Keratinocyte (primary cell): ENCODE measurements around the gene SFSWAP. TPM values are rescaled to one million over a fixed set of nuclear protein-coding genes. Genes with fewer than 3 reads are reported as not detected.

Source experiments
- DNase-seq: peaks from one replicate; pipeline ENCODE4 v3.0.0-alpha.2; 2011; ENCODE audit warnings: low read depth, missing footprints, low spot score
- FAIRE-seq: peaks from 2 replicates; lab custom pipeline; 2011; peaks lifted over from hg19 to GRCh38; lab: Jason Lieb, UNC
- H2AFZ ChIP-seq: 2 replicates; pipeline ENCODE4 v1.6.0; 2012; ENCODE audit warnings: low read length, control low read depth, inconsistent platforms; ENCODE audit not compliant: control insufficient read depth
- H3K27ac ChIP-seq: 2 replicates; pipeline ENCODE4 v1.5.1; 2011; ENCODE audit warnings: low read length; ENCODE audit not compliant: control insufficient read depth, insufficient read depth
- H3K27me3 ChIP-seq: 3 replicates; pipeline ENCODE4 v1.6.0; 2011; ENCODE audit warnings: low read length; ENCODE audit not compliant: control insufficient read depth, insufficient read depth; ENCODE audit errors: extremely low read depth
- H3K36me3 ChIP-seq, 2 experiments: 2 replicates in 1 of 2; 3 replicates in 1 of 2; pipeline ENCODE4 v1.5.1; 2011; ENCODE audit warnings: low read length in 2 of 2, mild to moderate bottlenecking in 1 of 2; ENCODE audit not compliant: control insufficient read depth in 2 of 2, insufficient read depth in 2 of 2; ENCODE audit errors: extremely low read depth in 1 of 2
- H3K4me1 ChIP-seq: 3 replicates; pipeline ENCODE4 v1.5.1; 2011; ENCODE audit warnings: low read length; ENCODE audit not compliant: control insufficient read depth, insufficient read depth; ENCODE audit errors: extremely low read depth
- H3K4me2 ChIP-seq: 3 replicates; pipeline ENCODE4 v1.6.0; 2011; ENCODE audit warnings: low read depth, low read length; ENCODE audit not compliant: control insufficient read depth, insufficient read depth; ENCODE audit errors: extremely low read depth
- H3K4me3 ChIP-seq, 3 experiments: fragments of 200-600 bp in 1 of 3; sonication (generic) in 1 of 3; 2 replicates in 2 of 3; 3 replicates in 1 of 3; pipeline ENCODE4 v1.5.1; 2011 to 2016; ENCODE audit warnings: low read length in 3 of 3, mild to moderate bottlenecking in 3 of 3, control low read depth in 2 of 3, inconsistent platforms in 1 of 3, low read depth in 1 of 3, mixed read lengths in 1 of 3, mixed run types in 1 of 3, moderate library complexity in 1 of 3; ENCODE audit not compliant: control insufficient read depth in 2 of 3, insufficient read depth in 2 of 3; ENCODE audit errors: extremely low read depth in 1 of 3
- H3K79me2 ChIP-seq: 2 replicates; pipeline ENCODE4 v1.6.0; 2012; ENCODE audit warnings: low read length; ENCODE audit not compliant: control insufficient read depth, insufficient read depth
- H3K9ac ChIP-seq: 3 replicates; pipeline ENCODE4 v1.6.0; 2011; ENCODE audit warnings: low read length; ENCODE audit not compliant: control insufficient read depth, insufficient read depth; ENCODE audit errors: extremely low read depth
- H3K9me1 ChIP-seq: 3 replicates; pipeline ENCODE4 v1.6.0; 2011; ENCODE audit warnings: low read length; ENCODE audit not compliant: control insufficient read depth, insufficient read depth; ENCODE audit errors: extremely low read depth
- H3K9me3 ChIP-seq: 2 replicates; pipeline ENCODE4 v1.5.1; 2012; ENCODE audit warnings: low read depth, low read length; ENCODE audit not compliant: control insufficient read depth
- H4K20me1 ChIP-seq: 3 replicates; pipeline ENCODE4 v1.6.0; 2011; ENCODE audit warnings: low read length; ENCODE audit not compliant: control insufficient read depth, insufficient read depth; ENCODE audit errors: extremely low read depth
- CTCF ChIP-seq, 3 experiments: IDR thresholded peaks in 1 of 3; conservative IDR thresholded peaks in 1 of 3; optimal IDR thresholded peaks in 1 of 3; 2 replicates in 2 of 3; 3 replicates in 1 of 3; pipeline versions ENCODE3 to v1.5.1; 2011; ENCODE audit warnings: low read length in 3 of 3, mild to moderate bottlenecking in 3 of 3, moderate library complexity in 2 of 3, control low read depth in 1 of 3, inconsistent platforms in 1 of 3; ENCODE audit not compliant: insufficient read depth in 2 of 3; ENCODE audit errors: extremely low read depth in 1 of 3
- EZH2 ChIP-seq: IDR thresholded peaks from one replicate; pipeline ENCODE4 v1.6.1; 2012; ENCODE audit warnings: inconsistent platforms, mild to moderate bottlenecking, low read length, moderate library complexity
- dilution Hi-C: fragments of 300-500 bp; cut with MboI; formaldehyde crosslinking; loops from one replicate; pipeline ENCODE4 v1.7.0; 2020; ENCODE audit warnings: low sequenced_read_pairs; ENCODE audit not compliant: extremely low pct_ligation_motif_present
- polyA plus RNA-seq, 5 experiments: library from polyadenylated mRNA; depleted of rRNA in 3 of 5; stranded (reverse) in 3 of 5; stranded (forward) in 1 of 5; unstranded in 1 of 5; fragments of >200 nt; gene quantifications; 1 replicate in 1 of 5; 2 replicates in 3 of 5; 3 replicates in 1 of 5; pipeline versions ENCODE4 v1.2.1 to v1.2.3, GENCODE V29; 2011 to 2012; ENCODE audit warnings: missing spikeins in 2 of 5, low read depth in 1 of 5, low replicate concordance in 1 of 5

SFSWAP gene
- polyA plus RNA-seq, 1 donor (not counting 4 experiments of a cell fraction or from before 2014, with no cell fraction given), result 13.1 TPM

- FAIRE-seq (no peak), DNase-seq (no peak)
- H3K36me3 ChIP-seq, result no peaks in the 10 kb centered on the region
- no peaks in the 10 kb centered on the region for H3K9me3 ChIP-seq
- no peak overlapping the region for H3K27ac ChIP-seq
- no peak overlapping the region for H3K9ac ChIP-seq
- H4K20me1 ChIP-seq, result no peaks in the 10 kb centered on the region
- H3K4me1 ChIP-seq, result no peaks in the 10 kb centered on the region
- H3K27me3 ChIP-seq, result no peaks in the 10 kb centered on the region
- H2AFZ ChIP-seq, result no peak overlapping the region
- no peaks in the 10 kb centered on the region for H3K79me2 ChIP-seq
- TF ChIP-seq CTCF (optimal IDR thresholded peaks at IDR 0.05 in 1 of 3, IDR thresholded peaks at IDR 0.05 in 1 of 3, conservative IDR thresholded peaks at IDR 0.05 in 1 of 3; ENCODE audit: extremely low read depth in 1 of 3, insufficient read depth in 2 of 3, low read length in 3 of 3), result no peak
- no peak for TF ChIP-seq EZH2
- no peaks in the 10 kb centered on the region for H3K9me1 ChIP-seq
- dilution Hi-C loops, result no loop called here
- no peak overlapping the region for H3K4me2 ChIP-seq
- H3K4me3 ChIP-seq, result no peak overlapping the region
These were observed 131.3 kb downstream of the SFSWAP start for GRCh38 chr12:131842169-131842568.

GRCh38 chr12:131843527-131843926 is 132.6 kb downstream of the SFSWAP start:
- no peak for FAIRE-seq
- TF ChIP-seq CTCF (optimal IDR thresholded peaks at IDR 0.05 in 1 of 3, IDR thresholded peaks at IDR 0.05 in 1 of 3, conservative IDR thresholded peaks at IDR 0.05 in 1 of 3; ENCODE audit: extremely low read depth in 1 of 3, insufficient read depth in 2 of 3, low read length in 3 of 3) (no peak), EZH2 (no peak)
- Histone ChIP-seq H3K9me1 (no peaks in the 10 kb centered on the region), H3K4me3 (no peak overlapping the region), H3K79me2 (no peaks in the 10 kb centered on the region), H3K27me3 (no peaks in the 10 kb centered on the region), H3K4me1 (no peaks in the 10 kb centered on the region), H3K36me3 (no peaks in the 10 kb centered on the region), H3K27ac (no peak overlapping the region), H2AFZ (no peak overlapping the region), H3K4me2 (no peak overlapping the region), H3K9ac (no peak overlapping the region), H4K20me1 (no peaks in the 10 kb centered on the region), H3K9me3 (no peaks in the 10 kb centered on the region)
- dilution Hi-C loops, result no loop called here
- no peak for DNase-seq
